ENCODE results near the gene FNDC7. TPM values are rescaled to one million over a fixed set of nuclear protein-coding genes. Genes with fewer than 3 reads are reported as not detected.
"Not testable (repeated sequence)": the region's sequence is repeated elsewhere in the genome, so short reads cannot be mapped to it uniquely, and the experiment has no call there.

The FNDC7 gene
- total and polyA plus RNA-seq, 10 of the 15 experiments (the other 5 are each of a cell fraction or from before 2014, with no cell fraction given) = not detected

DNA sequence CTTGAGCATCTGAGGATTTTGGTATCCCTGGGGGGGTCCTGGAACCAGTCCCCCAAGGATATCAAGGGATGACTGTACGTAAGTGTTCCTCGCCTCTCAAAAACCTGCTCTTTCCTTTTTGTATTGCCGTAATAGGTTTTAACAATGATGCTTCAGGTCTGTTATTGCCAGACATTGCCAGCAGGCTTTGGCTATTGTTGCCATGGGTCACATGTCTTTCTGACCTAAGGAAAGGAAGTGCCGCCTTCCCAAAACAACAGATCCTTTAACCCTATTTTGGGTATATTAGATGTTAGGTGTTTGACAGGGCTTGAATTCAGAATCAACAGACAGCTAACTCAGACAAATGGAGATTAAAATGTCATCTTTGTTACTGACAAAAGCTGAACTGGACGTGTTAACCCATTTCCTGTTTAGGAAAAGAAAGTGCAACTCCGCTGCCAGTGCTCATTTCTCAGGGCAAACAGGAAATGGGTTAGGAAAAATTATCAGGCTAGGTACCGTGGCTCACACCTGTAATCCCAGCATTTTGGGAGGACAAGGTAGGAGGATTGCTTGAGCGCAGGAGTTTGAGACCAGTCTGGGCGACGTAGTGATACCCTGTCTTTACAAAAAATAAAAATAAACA, 33.0 kb upstream of the FNDC7 start:
- H3K4me3 ChIP-seq = no peak overlapping the region
- H3K4me2 ChIP-seq (ENCODE audit: control insufficient read depth, insufficient read depth) = peak overlapping the region; percentile 40
- ATAC-seq (no peak), DNase-seq (ENCODE audit: low read depth, low spot score) (no peak), FAIRE-seq (no peak)
- peak overlapping the region; percentile 58 for H2AFZ ChIP-seq (ENCODE audit: control insufficient read depth, low read depth, low read length)
- H3K27ac ChIP-seq (ENCODE audit: control insufficient read depth, insufficient read depth) = no peak overlapping the region
- no peak overlapping the region for H3K9ac ChIP-seq (ENCODE audit: control insufficient read depth, insufficient read depth, low read length)
- intact Hi-C loops (cut with micrococcal nuclease; ENCODE audit: unreplicated experiment) = loop anchor here (10.0 kb wide), 1 partner anchor 65 kb away; no protein-coding TSS in a partner anchor
- H3K4me1 ChIP-seq (ENCODE audit: control insufficient read depth, insufficient read depth, low read length) = peaks cover 7% of the 10 kb centered on the region; the same call in 1 of the 2 replicates
- RAD21 ChIA-PET (ENCODE audit: unreplicated experiment) = no interaction called here
- TF ChIP-seq TCF7 (IDR thresholded peaks at IDR 0.05; ENCODE audit: borderline replicate concordance) (no peak), CREB1 (IDR thresholded peaks at IDR 0.05; ENCODE audit: low read depth) (no peak), HDGF (IDR thresholded peaks at IDR 0.05) (no peak), ESRRA (IDR thresholded peaks at IDR 0.05; ENCODE audit: low read length) (no peak), IKZF2 (IDR thresholded peaks at IDR 0.05) (peak in 1 of 2 experiments; percentile 13; a peak in 1 of 4 replicates)
- TF ChIP-seq, protein P1, sequence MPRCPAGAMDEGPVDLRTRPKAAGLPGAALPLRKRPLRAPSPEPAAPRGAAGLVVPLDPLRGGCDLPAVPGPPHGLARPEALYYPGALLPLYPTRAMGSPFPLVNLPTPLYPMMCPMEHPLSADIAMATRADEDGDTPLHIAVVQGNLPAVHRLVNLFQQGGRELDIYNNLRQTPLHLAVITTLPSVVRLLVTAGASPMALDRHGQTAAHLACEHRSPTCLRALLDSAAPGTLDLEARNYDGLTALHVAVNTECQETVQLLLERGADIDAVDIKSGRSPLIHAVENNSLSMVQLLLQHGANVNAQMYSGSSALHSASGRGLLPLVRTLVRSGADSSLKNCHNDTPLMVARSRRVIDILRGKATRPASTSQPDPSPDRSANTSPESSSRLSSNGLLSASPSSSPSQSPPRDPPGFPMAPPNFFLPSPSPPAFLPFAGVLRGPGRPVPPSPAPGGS (IDR thresholded peaks at IDR 0.05; ENCODE audit: borderline replicate concordance, insufficient read depth, low read depth, low read length, poor library complexity, severe bottlenecking) = no peak
- BruUV-seq (replicated peaks) = no TSS peak
- H3K9me3 ChIP-seq (replicated peaks; ENCODE audit: control insufficient read depth, insufficient read depth, low read length) = no peaks in the 10 kb centered on the region
- H3K27me3 ChIP-seq (replicated peaks in 1 of 2; ENCODE audit: control insufficient read depth in 2 of 2, insufficient read depth in 2 of 2, low read length in 1 of 2) = no peaks in the 10 kb centered on the region
- CTCF ChIA-PET = interaction anchor here (1.7 kb wide), 1 partner anchor 12 kb away, joined by 5 read pairs; the partner anchor contains the start of gene PRPF38B
- in situ Hi-C loops (cut with MboI) = no loop called here
- H4K20me1 ChIP-seq (ENCODE audit: control insufficient read depth, insufficient read depth) = no peaks in the 10 kb centered on the region
- POLR2A ChIA-PET = interaction anchor here (1.3 kb wide), 1 partner anchor 13 kb away, joined by 4 read pairs; the partner anchor contains the start of gene PRPF38B
- no peaks in the 10 kb centered on the region for H3K36me3 ChIP-seq (ENCODE audit: control insufficient read depth in 2 of 2, insufficient read depth in 2 of 2, low read length in 1 of 2)
- H3K79me2 ChIP-seq (ENCODE audit: control insufficient read depth, insufficient read depth, low read length) = no peaks in the 10 kb centered on the region
- WGBS (ENCODE audit: insufficient coverage, insufficient replicate concordance, low lambda C conversion rate, missing lambda C conversion rate) = 50% methylated on average over 10 of the region's 10 CpGs
- SMC1A ChIA-PET (ENCODE audit: uncharacterized antibody, unreplicated experiment) = no interaction called here

DNA sequence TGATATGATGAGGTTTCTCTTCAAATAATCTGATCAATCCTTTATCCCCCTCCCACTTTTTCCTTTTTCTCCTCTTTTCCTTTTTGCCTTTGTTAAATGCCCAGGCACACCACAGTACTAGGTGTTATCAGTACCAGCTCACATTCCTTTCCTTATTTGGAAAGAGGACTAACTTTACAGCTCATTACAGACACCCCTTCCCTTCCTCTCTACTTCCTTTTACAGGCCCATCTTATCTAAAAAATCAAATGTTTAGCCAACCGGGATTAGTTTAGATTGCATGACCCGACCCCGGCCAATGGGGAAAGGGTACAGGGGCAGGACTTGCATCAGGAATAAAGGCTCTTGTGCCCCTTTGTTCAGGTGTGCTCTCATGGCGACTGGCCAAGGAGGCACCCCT, 31.0 kb upstream of the FNDC7 start:
- H3K27me3 ChIP-seq (replicated peaks in 1 of 2; ENCODE audit: control insufficient read depth in 2 of 2, insufficient read depth in 2 of 2, low read length in 1 of 2); H2AFZ ChIP-seq (ENCODE audit: control insufficient read depth, low read depth, low read length); H3K27ac ChIP-seq (ENCODE audit: control insufficient read depth, insufficient read depth); CTCF ChIA-PET; H3K9ac ChIP-seq (ENCODE audit: control insufficient read depth, insufficient read depth, low read length); H4K20me1 ChIP-seq (ENCODE audit: control insufficient read depth, insufficient read depth); BruUV-seq (replicated peaks); intact Hi-C loops (cut with micrococcal nuclease; ENCODE audit: unreplicated experiment); FAIRE-seq; H3K4me2 ChIP-seq (ENCODE audit: control insufficient read depth, insufficient read depth); ATAC-seq; H3K79me2 ChIP-seq (ENCODE audit: control insufficient read depth, insufficient read depth, low read length); H3K36me3 ChIP-seq (ENCODE audit: control insufficient read depth in 2 of 2, insufficient read depth in 2 of 2, low read length in 1 of 2); H3K9me3 ChIP-seq (replicated peaks; ENCODE audit: control insufficient read depth, insufficient read depth, low read length); in situ Hi-C loops (cut with MboI); DNase-seq (ENCODE audit: low read depth, low spot score); H3K4me3 ChIP-seq; POLR2A ChIA-PET; H3K4me1 ChIP-seq (ENCODE audit: control insufficient read depth, insufficient read depth, low read length): not testable (repeated sequence)
- RAD21 ChIA-PET (ENCODE audit: unreplicated experiment) = interaction anchor here (1.4 kb wide), 1 partner anchor 11 kb away, joined by 6 read pairs; the partner anchor contains the start of gene PRPF38B
- SMC1A ChIA-PET (ENCODE audit: uncharacterized antibody, unreplicated experiment) = interaction anchor here (1.1 to 1.5 kb wide), 3 partner anchors 11 to 20 kb away, joined by 3 to 4 read pairs (median 4); no protein-coding TSS in a partner anchor
- 32% methylated on average over 4 of the region's 4 CpGs for whole genome bisulfite sequencing (ENCODE audit: insufficient coverage, insufficient replicate concordance, low lambda C conversion rate, missing lambda C conversion rate)
